Limb (tissue), 2 donors: Measurements from ENCODE around the gene PPARA.
"Not testable (repeated sequence)": the region's sequence is repeated elsewhere in the genome, so short reads cannot be mapped to it uniquely, and the experiment has no call there.

Source experiments
- DNase-seq, 2 donors: peaks; one replicate each; pipeline ENCODE4 v3.0.0-alpha.2; 2016; ENCODE audit errors: extremely low spot score in 2 of 2

PPARA gene

DNA sequence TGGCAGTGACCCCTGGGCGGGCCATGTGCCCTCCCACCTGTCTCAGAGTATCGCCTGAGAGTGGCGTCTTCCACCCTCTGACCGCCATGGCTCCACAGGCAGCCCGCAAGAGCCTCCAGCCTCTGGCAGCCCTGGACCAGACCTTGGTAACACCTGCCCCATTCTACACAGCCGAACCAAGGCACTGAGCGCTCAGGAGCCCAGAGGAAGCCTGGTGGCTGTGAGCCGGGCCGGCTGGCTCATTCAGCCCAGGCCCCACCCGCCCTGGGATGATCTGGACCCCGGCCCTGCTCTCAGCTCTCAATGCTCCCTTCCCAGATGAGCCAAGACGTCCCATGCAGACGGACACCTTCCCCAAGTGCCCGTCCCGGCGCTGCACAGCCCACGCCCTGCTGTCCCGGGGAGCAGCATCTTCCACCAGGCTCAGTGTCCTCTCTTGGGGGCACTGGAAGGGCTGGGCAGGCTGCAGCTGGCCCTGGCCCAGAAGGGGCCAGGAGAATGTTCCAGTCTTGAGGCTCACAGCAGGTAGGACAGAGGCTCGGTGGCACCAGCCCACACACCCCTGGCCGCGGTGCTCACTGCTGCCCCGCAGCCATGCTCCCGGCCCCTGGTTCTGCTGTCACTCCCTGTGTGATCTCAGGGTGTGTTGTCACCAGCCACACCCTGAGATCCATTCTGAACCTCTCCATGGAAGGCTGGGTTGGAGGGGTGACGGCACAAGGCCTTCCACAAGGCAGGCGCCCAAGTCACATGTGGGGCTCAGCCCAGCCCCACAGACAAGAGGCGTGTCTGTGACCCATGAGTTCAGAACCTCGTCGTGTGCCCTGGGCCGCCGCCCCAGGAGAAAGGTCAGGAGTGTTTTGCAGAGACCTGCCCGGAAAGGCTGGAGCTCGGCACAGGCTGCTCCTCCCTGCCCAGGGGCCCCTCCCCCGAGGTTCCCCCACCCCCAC, 24.2 kb upstream of the PPARA start:
- DNase-seq: no peak

DNA sequence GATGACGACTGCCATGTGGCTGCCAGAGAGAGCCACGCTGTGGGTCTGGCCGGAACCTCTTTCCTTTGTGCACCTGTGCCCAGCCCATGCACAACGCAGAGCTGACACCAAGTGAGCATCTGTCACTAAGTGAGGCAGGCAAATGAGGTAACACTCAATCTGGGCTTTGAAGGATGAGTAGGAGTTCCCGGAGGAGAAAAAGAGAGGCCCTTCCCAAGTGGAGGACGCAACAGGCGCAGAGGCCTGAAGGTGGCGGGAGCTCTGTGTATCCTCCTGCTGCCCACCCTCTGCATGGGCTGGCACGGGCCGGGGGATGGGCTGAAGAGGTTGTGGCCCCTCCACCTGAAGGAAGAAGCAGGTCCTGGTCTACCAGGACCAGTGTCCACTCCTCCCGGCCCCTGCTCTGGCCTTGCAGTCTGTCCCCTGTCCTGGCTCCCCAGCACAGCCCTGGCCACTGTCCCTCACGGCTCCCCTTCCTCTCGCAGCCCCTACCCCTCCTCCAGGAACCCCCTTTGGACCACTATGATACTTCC, 23.4 kb upstream of the PPARA start:
- no peak for DNase-seq

DNA sequence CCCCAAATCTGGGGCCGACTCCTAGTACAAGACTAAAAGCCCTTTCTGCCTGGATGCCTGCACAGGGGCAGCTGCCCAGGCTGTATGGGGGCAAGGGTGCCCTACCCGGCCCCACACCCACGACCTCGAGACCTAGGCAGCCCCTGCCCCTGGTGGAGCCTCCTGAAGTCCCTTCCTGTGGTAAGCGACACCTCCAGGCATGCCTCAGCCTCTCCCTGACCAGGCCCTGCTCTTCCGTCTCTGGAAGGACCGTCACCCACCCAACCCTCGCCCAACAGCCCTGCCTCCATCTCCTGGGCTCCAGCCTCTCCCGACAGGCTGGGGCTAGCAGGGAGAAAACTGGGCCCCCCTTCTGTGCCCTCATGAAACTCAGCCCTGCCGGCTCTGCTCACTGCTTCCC, 22.8 kb upstream of the PPARA start:
- DNase-seq: no peak

DNA sequence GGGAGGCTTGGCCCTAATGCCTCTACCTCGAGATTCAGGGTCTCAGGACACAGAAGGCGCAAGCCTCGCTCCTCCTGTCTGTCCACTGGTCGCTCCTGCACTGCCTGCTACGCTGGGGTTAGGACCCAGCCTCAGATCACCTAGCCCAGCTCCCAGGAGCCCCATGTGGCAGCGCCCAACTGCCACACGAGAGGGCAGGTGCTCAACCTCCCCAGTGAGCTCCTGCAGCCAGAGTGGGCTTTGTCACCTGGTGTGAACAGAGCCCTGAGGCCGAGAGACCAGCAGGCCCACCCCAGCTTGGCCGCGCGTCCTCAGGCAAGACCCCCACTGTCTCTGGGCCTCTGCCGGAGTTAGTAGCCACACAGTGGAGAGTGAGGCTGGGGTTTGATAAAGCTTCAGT, 21.7 kb upstream of the PPARA start:
- DNase-seq: no peak

DNA sequence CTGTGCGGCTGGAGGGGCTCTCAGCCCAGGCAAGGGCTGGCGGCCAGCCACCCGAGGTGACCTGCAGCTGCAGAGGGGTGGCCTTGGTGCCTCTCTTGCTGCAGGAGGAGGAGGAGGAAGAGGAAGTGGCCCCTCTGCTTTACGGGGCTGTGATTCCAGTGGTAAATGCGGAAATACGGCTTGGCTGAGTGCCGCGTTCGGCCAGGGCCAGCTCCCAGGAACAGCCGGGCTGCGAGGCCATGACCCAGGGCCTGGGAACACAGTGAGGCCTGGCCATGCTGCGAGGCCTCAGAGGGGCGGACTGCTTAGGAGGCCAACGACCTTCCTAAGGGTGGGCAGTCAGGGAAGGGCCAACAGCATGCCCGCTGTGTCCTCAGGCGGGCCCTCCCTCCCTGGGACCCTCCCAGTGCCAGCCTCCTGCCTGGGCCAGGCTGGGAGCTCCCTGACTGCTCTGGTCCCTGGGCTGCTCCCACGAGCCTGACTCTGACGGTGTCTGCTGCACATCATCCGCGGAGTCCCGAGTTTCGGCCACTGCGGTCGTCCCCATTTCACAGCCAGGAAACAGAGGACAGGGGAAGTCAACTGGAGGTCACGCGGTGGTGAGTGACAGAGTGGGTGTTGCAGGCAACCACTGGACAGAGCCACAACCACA, 20.8 kb upstream of the PPARA start:
- DNase-seq: no peak

DNA sequence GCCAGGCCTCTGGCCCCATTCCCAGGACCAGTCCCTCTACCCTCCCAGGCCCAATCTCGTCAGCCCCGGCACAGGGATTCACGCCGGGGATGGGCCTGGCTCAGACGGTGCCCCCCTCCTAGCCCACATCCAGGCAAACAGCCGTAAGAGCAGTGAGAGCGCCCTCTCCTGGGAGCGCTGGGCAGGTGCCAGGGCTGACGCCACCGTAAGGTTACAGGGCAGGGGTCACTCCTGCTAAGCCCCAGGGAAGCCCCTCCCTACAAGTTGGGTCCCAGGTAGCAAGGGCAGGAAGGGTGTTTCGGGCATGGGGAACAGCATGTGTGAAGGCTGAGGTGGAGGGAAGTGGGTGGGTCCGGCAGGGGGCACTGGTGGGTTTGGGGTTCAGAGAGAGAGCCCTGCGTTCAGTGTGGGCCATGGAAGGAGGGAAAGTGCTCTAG, 19.2 kb upstream of the PPARA start:
- no peak for DNase-seq

DNA sequence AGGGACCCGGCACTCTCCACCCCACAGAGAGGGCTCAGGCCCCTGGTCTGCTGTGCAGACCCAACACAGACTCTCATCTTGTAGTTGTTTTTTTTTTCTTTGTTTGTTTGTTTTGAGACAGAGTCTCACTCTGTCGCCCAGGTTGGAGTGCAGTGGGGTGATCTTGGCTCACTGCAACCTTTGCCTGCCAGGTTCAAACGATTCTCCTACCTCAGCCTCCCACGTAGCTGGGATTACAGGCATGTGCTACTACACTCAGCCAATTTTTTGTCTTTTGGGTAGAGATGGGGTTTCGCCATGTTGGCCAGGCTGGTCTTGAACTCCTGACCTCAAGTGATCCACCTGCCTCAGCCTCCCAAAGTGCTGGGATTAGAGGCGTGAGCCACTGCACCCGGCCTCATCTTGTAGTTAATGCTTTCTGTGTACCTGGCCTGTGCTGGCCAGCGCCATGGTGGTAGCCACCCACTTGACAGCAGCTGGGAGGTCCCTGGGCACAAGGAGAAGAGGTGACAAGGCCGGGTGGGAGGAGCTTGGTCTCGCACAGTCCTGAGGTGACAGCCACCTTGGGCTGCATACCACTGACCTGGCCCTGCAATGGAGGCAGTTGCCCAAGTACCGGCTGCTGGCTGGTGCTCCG, 18.0 kb upstream of the PPARA start:
- DNase-seq: not testable (repeated sequence)

DNA sequence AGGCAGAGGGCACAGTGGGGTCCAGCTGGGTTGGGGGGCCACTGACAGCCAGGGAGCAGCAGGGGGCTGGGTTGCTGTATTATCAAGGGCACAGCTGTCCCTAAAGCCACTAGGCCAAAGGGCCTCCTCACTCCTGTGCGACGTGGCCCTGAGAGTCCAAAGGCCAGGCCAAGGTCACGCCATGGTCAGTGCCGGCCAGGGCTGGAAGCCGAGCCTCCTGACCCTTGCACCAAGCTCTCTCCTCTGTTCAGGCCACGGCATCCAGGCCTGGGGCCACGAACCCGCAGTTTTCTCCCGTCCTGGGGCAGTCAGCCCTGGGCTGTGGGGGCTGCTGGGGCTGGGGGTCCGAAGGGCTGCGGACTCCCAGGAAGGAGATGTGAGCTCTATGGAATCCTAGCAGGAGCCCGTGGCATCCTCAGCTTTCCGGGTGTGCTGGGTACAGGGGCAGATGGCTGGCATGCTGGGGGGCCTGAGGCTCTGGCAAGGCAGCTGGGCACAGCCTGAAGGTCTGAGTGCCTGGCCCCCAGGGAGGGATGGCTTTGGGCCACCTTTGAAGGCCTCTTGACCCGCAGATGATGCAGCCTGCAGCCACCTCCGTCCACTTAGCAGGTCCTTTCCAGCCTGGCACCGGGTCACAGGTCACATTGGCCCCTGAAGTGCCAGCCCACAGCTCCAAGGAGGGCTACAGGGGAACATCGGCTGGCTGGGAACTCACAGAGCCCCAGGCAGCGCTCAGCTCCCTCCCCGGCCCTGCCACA, 17.3 kb upstream of the PPARA start:
- peak in 1 of 2 donors; percentile 19 for DNase-seq

DNA sequence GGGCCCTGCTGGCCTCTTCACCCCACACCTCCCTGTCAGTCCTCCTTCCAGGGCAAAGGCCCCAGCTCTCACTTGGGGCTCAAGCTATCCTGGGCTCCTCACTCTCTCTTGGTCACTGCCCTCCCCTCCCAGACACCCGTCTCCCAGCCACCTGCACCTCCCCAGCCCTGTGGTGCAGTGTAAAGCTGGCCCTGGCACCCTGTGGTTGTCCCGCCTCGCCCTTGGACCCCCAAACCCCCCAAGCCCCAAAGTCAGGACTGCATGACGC, 16.8 kb upstream of the PPARA start:
- peak in 1 of 2 donors; percentile 20 for DNase-seq

DNA sequence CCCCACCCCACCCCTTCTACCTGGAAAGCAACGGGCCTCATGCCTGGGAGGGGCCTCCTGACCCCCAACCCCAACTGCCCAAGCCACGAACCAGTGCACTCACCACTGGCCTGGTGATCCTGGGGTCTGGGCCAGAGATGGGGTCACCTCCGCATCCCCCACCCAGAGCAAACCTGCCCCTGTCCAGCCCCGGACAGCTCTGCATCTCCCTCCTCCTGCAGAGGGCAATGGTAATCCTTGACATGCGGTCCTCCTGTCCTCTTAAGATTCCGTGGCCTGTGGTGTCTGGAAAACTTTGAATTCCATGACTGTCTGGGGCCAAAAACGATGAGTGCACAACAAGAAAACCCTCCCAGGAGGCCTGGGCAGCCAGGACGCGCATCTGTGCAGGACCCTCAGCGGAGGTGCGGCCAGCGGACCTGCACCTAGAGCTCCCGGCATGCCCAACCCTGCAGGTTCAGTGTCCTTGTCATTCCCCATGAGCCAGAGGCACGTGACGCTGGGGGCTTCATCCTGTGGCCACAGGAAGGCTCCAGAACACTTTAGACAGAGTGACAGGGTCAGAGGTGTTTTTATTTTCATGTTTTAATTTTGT, 16.1 kb upstream of the PPARA start:
- no peak for DNase-seq

DNA sequence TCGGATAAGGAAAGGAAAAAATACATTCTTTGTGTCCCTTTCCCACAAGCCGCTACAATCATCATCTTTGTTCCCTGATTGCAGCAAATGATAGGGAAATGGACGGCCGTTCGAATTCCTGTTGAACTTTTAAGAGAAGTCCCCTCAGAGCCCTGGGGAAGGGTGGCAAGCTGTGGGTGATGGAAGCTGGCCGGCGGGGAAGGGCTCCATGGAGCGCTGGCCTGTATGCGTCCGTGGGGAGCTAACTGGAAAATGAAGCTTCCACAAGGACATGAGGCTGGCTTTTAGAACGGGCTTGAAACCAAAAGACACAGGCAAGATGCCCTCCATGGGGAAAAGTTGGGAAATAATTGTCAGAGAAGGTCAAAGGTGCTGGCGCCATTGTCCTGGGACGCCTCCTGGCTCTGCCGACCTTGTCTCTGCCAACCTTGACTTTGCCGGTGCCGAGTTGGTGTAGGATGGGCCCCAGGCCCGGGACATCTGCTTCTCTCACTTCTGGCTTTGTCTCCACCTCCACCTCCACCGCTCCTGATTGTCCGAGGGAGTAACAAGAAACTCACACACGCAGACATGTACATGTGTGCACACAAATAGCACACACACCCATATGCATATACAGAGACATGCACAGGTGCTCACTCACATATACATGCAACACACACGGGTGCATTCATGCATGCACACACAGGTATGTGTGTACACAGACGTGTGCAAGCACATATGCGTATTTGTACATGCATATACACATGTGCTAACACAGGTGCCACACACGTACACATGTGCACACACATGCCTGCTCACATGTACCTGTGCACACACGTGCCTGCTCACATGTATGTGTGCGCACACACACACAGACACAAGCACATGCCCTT, 14.5 kb upstream of the PPARA start:
- DNase-seq: peak in 1 of 2 donors; percentile 18

DNA sequence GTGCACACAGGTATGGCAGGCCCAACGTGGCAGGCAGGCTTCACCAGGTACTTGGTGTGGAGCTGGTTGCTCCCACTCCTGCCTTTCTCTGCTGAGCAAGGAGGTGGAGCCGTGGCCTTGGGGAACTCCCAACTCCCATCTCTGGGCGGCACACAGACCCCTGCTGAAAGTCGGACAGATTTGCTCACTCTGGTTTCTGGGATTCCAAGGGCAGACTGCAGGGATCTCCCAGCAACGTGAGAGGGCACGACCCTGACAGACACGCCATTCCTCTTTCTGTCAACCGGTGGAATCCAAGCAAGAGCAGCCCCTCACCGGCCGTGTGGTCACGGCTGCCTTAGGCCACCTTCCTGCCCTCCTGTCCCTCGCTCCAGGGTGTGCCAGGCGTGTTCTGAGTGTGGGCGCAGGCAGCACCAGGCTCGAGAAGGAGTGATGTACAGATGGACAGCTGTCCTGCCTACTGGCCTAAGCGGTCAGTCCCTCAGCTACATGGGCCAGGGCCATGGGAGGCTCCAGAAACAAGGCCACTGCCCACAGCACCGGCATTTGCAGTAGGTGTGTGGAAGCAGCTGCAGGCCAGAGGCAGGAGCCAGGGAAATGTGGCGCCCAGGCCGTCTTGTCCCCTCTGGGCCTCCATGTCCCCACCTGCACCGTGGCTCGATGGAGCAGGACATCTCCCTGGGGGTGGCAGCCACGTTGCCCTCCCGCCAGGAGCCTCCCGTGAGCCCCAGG, 13.7 kb upstream of the PPARA start:
- peak in 1 of 2 donors; percentile 25 for DNase-seq

DNA sequence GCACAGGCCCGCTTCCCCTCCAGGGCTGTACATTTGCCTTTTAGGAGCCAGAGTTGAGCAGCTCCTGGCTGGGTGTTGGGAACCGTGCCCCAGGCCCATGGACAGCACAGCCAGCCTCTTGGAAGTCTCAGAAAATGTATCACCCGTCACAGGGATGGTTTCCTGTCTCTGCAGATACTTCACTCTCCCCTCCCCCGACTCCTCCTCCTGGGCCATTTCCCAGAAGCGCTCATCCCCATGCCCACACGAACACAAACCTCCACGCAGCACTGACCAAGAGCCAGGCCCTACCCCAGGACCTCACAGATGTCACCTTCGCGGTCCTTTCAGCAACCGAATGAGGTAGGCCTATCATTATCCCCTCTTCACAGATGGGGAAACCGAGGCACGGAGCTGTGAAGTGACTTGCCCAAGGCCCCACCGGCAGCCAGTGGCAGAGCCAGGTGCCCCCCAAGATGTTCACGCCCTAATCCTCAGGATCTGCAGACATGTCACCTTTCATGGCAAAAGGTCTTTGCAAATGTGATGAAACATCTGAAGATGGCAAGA, 13.0 kb upstream of the PPARA start:
- DNase-seq: peak in 1 of 2 donors; percentile 17

DNA sequence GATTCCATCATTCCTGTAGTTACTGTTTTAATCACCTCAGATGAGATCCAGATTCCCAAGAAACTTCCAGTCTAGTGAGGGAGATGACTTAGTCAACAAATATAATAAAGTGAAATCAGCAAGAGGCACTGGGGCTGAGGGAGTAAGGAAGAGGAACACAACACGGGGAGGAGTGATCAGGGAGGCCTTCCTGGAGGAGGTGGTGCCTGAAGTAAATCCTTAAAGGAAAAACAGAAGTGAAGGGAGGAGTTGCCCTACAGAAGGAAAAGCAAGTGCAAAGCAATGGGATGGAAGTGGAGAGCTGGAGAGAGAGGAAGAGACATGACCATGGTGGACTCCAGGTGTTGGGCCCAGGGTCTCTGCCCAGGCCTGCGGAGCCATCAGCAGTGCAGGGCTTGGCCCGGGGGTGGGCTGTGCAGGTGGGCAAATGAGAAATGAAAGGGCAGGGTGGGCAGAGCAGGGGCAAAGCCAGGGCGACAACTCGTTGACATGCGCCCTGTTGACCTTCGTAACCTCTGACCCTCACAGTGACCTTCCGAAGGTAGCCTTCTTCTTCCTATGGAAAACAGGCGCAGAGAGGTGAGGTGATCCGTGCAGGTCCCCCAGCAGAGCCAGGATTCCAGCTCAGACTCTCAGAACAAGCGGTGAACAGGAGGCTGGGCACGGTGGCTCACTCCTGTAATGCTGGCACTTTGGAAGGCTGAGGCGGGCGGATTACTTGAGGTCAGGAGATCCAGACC, 12.1 kb upstream of the PPARA start:
- no peak for DNase-seq

DNA sequence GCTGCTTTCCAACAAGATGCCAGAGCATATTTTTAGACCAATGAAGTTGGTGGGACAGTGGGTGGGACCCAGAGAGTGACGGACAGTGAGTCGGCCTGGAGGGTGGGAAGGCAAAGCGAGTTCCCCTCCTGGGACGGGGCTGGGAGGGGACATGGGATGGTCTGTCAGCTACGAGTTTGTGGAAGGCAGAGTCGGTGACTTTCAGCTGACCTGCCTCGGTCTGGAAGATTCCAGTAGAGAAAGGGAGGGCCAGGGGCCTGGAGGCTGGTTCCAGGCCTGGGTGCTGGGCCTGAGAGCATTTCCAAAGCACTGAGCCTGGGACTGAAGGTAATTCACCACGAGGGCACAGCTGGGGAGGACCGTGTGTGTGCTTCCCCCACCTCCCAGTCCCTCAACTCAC, 10.9 kb upstream of the PPARA start:
- DNase-seq: peak in 1 of 2 donors; percentile 32

DNA sequence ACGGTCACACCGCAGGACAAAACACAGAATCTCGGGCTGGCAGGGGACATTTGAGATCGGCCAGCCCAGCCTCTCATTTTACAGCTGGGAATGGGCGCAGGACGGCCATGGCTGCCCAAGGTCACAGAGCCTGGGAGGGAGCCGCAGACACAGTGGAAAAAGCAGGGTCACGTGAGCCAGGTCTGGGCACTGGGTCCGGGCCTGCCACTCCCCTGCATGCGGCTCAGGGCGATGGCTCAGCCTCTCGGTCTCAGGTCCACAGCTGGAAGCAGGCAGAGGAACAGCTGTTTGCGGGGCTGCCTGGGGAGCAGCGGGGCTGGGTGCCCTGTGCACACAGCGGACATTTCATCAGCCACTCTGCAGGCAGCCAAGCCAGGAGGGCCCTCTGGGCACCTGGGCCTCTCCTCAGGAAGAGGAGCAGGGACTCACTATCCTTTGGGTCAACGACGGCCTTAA, 10.4 kb upstream of the PPARA start:
- peak in 1 of 2 donors; percentile 34 for DNase-seq

DNA sequence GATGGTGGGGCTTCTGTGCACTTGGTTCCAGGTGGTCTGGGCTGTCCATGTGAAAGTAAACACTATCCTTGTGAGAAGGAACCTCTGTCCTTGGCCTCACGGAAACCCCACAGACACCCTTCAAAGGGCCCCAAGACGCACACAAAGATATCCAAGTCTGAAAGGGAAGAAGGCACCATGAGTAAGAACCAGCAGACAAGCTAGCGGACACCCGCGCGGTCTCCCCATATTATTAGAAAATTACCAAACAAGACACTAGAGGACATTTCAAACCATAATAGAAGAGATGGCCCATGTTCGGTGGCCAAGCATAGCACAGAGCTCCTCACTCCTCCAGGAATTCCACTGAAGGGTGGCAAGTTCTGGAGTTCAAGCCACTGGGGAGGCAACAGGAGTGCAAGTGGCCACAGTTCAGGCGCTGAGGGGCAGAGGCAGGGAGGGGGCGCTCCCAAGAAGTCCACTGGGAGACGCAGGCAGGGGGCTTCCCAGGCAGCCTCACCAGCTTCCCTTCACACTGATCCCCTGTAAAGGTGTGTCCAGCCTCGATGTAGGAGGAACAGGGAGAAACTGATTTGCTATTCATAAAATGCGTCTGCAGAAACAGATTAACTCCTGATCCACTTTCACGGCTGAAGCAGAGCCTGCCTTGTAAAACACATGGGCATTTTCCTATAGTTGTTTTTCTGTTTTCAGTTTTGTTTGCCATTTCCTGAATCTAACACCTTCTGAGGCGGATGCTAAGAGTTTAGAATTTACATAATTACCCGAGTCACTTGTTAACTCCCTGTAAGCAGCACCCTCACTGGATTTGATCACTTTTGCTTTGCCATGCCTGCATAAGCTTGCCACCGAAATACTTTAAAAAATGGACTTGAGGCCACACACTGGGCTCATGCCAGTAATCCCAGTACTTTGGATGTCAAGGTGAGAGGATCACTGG, 9.1 kb upstream of the PPARA start:
- DNase-seq: no peak
